Lower leg skin (tissue), 3 donors: Measurements from ENCODE around the gene BABAM2.

ENCODE experiments used
- CTCF ChIP-seq, 3 donors: fragments of 450-650 bp; IDR thresholded peaks; one replicate each; pipeline ENCODE4 v1.5.1; 2016; ENCODE audit warnings: antibody characterized with exemption in 3 of 3, mild to moderate bottlenecking in 3 of 3, moderate library complexity in 2 of 3
- POLR2A ChIP-seq, 2 donors: fragments of 450-650 bp; IDR thresholded peaks; one replicate each; pipeline ENCODE4 v1.6.1; 2016 to 2017; ENCODE audit warnings: antibody characterized with exemption in 2 of 2, mild to moderate bottlenecking in 1 of 2, moderate library complexity in 1 of 2

GRCh38 chr2:27921424-27921823, 30.9 kb downstream of the BABAM2 start:
- TF ChIP-seq POLR2A (IDR thresholded peaks at IDR 0.05), result no peak
- TF ChIP-seq CTCF (IDR thresholded peaks at IDR 0.05), result no peak
